ENCODE measurements around the gene OTX1. TPM values are rescaled to one million over a fixed set of nuclear protein-coding genes. Genes with fewer than 3 reads are reported as not detected.

Gene OTX1
- total RNA-seq, 1 donor from 2014 or later = not detected

DNA sequence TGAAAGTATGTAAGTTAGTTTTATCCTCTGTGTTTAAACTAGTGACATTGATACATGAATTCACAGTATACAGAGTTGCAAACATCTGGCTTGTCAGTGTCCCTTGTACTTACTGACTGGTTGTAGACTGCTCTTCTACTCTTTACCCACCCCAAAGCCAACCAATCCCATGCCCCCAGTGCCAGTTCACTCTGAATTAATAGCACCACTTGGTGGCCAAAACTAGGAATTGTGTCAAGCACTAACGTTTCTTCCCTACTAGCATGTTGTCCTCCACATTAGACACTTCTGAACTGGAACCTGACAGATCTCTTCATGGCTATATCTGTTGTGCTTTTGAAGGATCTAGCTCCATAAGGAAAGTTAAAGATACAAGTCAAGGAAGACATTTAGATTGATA, 27.2 kb upstream of the OTX1 start:
- H3K4me3 ChIP-seq = no peak overlapping the region
- H3K27ac ChIP-seq = no peak overlapping the region
- no peaks in the 10 kb centered on the region for H3K4me1 ChIP-seq
- H3K36me3 ChIP-seq = peaks cover 0 to 11% of the 10 kb centered on the region in 2 donors
- no peaks in the 10 kb centered on the region for H3K9me3 ChIP-seq
- TF ChIP-seq POLR2A (IDR thresholded peaks at IDR 0.05) = no peak
- TF ChIP-seq, protein P1, sequence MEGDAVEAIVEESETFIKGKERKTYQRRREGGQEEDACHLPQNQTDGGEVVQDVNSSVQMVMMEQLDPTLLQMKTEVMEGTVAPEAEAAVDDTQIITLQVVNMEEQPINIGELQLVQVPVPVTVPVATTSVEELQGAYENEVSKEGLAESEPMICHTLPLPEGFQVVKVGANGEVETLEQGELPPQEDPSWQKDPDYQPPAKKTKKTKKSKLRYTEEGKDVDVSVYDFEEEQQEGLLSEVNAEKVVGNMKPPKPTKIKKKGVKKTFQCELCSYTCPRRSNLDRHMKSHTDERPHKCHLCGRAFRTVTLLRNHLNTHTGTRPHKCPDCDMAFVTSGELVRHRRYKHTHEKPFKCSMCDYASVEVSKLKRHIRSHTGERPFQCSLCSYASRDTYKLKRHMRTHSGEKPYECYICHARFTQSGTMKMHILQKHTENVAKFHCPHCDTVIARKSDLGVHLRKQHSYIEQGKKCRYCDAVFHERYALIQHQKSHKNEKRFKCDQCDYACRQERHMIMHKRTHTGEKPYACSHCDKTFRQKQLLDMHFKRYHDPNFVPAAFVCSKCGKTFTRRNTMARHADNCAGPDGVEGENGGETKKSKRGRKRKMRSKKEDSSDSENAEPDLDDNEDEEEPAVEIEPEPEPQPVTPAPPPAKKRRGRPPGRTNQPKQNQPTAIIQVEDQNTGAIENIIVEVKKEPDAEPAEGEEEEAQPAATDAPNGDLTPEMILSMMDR (IDR thresholded peaks at IDR 0.05) = no peak
- no peak for TF ChIP-seq POLR2AphosphoS5 (IDR thresholded peaks at IDR 0.05; ENCODE audit: insufficient read depth in 1 of 2, low read depth in 1 of 2)
- DNase-seq (ENCODE audit: extremely low spot score in 2 of 2) = no peak
- H3K27me3 ChIP-seq = no peaks in the 10 kb centered on the region
- intact Hi-C loops (cut with DNase I) = no loop called here

DNA sequence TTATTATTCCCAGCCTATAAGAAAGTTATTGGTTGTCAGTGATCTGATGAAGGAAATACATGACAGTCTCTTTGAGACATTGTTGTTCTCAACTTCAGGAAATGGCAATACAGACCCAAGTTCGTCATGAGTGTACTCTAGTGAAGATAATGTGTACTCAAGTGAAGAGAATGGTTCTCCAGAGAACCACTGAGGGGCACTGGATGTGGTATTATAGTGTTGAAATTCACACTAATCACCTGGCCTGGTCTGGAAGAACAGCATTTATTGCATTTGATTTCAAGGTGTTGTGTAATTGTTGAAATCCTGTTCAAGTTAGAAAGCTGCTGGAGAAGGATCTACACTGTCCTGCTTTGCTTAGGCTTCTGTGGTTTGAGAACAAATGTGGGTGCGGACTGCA, 23.4 kb upstream of the OTX1 start:
- Histone ChIP-seq H3K36me3 (peaks cover 0 to 11% of the 10 kb centered on the region in 2 donors), H3K27ac (no peak overlapping the region), H3K4me1 (no peaks in the 10 kb centered on the region), H3K4me3 (no peak overlapping the region), H3K9me3 (no peaks in the 10 kb centered on the region), H3K27me3 (no peaks in the 10 kb centered on the region)
- TF ChIP-seq, protein P1 (IDR thresholded peaks at IDR 0.05) = no peak
- no peak for TF ChIP-seq POLR2AphosphoS5 (IDR thresholded peaks at IDR 0.05; ENCODE audit: insufficient read depth in 1 of 2, low read depth in 1 of 2)
- TF ChIP-seq POLR2A (IDR thresholded peaks at IDR 0.05) = no peak
- intact Hi-C loops (cut with DNase I) = no loop called here
- DNase-seq (ENCODE audit: extremely low spot score in 2 of 2) = no peak

DNA sequence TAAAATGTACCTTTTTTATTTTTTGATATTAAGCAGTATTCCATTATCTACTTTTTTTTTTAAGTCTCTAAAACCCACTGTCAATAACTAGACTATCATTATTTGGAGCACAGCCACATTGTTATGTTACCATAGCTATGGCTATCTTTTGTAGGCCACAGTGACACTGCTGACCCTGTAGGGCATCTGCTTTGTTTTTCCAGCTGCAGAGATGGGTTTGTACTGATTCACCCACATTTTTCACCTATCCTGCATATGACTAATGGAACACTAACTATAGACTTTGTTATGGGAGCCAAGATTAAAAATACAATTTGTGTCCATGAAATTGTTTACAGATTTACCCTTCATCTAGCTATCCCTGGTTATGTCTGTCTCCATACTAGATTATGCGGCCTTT, 21.6 kb upstream of the OTX1 start:
- intact Hi-C loops (cut with DNase I) = no loop called here

DNA sequence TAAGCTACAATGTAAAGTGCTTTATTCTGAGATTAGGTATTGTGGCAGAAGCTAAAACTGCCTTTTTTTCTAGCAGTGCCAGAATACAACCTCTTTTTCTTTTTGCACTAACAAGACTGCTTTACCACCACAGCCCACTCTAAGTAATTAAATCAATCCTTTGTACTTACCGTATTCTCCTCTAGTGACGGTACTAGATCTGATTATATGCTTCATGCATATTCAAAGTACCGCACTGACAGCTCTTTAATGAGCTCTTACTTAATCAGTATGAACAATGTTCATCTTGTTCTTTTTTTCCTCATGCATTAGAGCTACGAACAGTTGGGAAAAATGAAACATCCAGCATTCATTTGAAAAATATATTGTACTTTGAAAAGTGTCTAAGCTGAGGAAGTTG, 16.1 kb upstream of the OTX1 start:
- H3K4me3 ChIP-seq = no peak overlapping the region
- intact Hi-C loops (cut with DNase I) = no loop called here
- no peaks in the 10 kb centered on the region for H3K9me3 ChIP-seq
- no peak for DNase-seq (ENCODE audit: extremely low spot score in 2 of 2)
- TF ChIP-seq POLR2A (IDR thresholded peaks at IDR 0.05) = no peak
- TF ChIP-seq, protein P1 (IDR thresholded peaks at IDR 0.05) = no peak
- no peak for TF ChIP-seq POLR2AphosphoS5 (IDR thresholded peaks at IDR 0.05; ENCODE audit: insufficient read depth in 1 of 2, low read depth in 1 of 2)
- H3K27ac ChIP-seq = no peak overlapping the region
- H3K4me1 ChIP-seq = no peaks in the 10 kb centered on the region
- H3K27me3 ChIP-seq = no peaks in the 10 kb centered on the region
- H3K36me3 ChIP-seq = no peaks in the 10 kb centered on the region

More for the DNA sequence above, 21.6 kb upstream of the OTX1 start:
- no peaks in the 10 kb centered on the region for H3K4me1 ChIP-seq
- DNase-seq (ENCODE audit: extremely low spot score in 2 of 2) = no peak
- no peaks in the 10 kb centered on the region for H3K9me3 ChIP-seq
- no peak overlapping the region for H3K4me3 ChIP-seq
- no peak overlapping the region for H3K27ac ChIP-seq
- H3K27me3 ChIP-seq = no peaks in the 10 kb centered on the region
- H3K36me3 ChIP-seq = peaks cover 0 to 4% of the 10 kb centered on the region in 2 donors
- TF ChIP-seq, protein P1 (IDR thresholded peaks at IDR 0.05) = no peak
- TF ChIP-seq POLR2A (IDR thresholded peaks at IDR 0.05) (no peak), POLR2AphosphoS5 (IDR thresholded peaks at IDR 0.05; ENCODE audit: insufficient read depth in 1 of 2, low read depth in 1 of 2) (no peak)

DNA sequence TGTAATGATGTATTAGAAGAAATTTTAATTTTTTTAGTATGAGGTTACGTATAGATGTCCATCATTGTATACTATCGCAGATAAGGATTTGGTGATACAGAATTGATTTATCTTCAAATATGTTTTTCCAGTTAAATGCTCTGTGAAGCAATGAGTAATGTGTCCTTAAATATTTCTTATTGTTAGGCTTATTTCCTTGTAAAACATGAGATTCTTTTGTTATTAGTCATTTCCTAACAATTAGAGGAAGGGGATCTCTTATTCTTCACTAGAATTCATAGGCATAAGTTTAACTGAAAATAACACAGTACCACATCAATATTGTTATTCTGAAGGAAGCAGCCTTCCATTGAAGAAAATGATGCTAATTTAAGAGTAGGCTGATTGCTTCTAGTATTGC, 15.5 kb upstream of the OTX1 start:
- H3K4me3 ChIP-seq = no peak overlapping the region
- no peak for DNase-seq (ENCODE audit: extremely low spot score in 2 of 2)
- no peak overlapping the region for H3K27ac ChIP-seq
- no peaks in the 10 kb centered on the region for H3K27me3 ChIP-seq
- no peak for TF ChIP-seq POLR2AphosphoS5 (IDR thresholded peaks at IDR 0.05; ENCODE audit: insufficient read depth in 1 of 2, low read depth in 1 of 2)
- TF ChIP-seq, protein P1 (IDR thresholded peaks at IDR 0.05) = no peak
- TF ChIP-seq POLR2A (IDR thresholded peaks at IDR 0.05) = no peak
- H3K9me3 ChIP-seq = no peaks in the 10 kb centered on the region
- H3K36me3 ChIP-seq = no peaks in the 10 kb centered on the region
- intact Hi-C loops (cut with DNase I) = no loop called here
- no peaks in the 10 kb centered on the region for H3K4me1 ChIP-seq
